SK-N-SH treated with all-trans-retinoic acid at 6 μM for 48 hours (cell line): ENCODE measurements around the gene ALDH8A1.

ENCODE experiments used
- BACH2 ChIP-seq: fragments of 250-450 bp; sonication (Bioruptor Pico); IDR thresholded peaks from 2 replicates; pipeline ENCODE4 v1.9.0; 2021; ENCODE audit warnings: mild to moderate bottlenecking, borderline replicate concordance
- CREB5 ChIP-seq: fragments of 250-450 bp; sonication (Bioruptor Pico); IDR thresholded peaks from 2 replicates; pipeline ENCODE4 v1.5.1; 2020; ENCODE audit warnings: low read depth, mild to moderate bottlenecking, moderate library complexity
- ESRRG ChIP-seq: fragments of 250-450 bp; sonication (Bioruptor Pico); IDR thresholded peaks from 2 replicates; pipeline ENCODE4 v1.6.1; 2021; ENCODE audit warnings: mild to moderate bottlenecking
- GLIS3 ChIP-seq: fragments of 250-450 bp; sonication (Bioruptor Pico); IDR thresholded peaks from 2 replicates; pipeline ENCODE4 v1.5.0; 2020; ENCODE audit warnings: mild to moderate bottlenecking, moderate library complexity
- POU6F1 ChIP-seq: fragments of 250-450 bp; sonication (Bioruptor Pico); IDR thresholded peaks from 2 replicates; pipeline ENCODE4 v1.8.0; 2021; ENCODE audit warnings: low read depth, mild to moderate bottlenecking, moderate library complexity, borderline replicate concordance
- PPARA ChIP-seq: fragments of 250-450 bp; sonication (Bioruptor Pico); IDR thresholded peaks from 2 replicates; pipeline ENCODE4 v1.5.0; 2020; ENCODE audit warnings: mild to moderate bottlenecking, borderline replicate concordance
- RARB ChIP-seq: fragments of 250-450 bp; sonication (Bioruptor Pico); IDR thresholded peaks from 2 replicates; pipeline ENCODE4 v1.8.0; 2021; ENCODE audit warnings: mild to moderate bottlenecking, moderate library complexity
- ZNF70 ChIP-seq: fragments of 450-650 bp; formaldehyde crosslinking; IDR thresholded peaks from 2 replicates; pipeline ENCODE4 v1.5.0; 2020; ENCODE audit warnings: mild to moderate bottlenecking, moderate library complexity

GRCh38 chr6:134870677-134871498 is 79.0 kb downstream of the ALDH8A1 start:
- TF ChIP-seq CREB5 (no peak), ZNF70 (CRISPR knock-in tag) (no peak), ESRRG (no peak), BACH2 (CRISPR knock-in tag) (no peak), PPARA (CRISPR knock-in tag) (no peak), POU6F1 (CRISPR knock-in tag) (no peak), GLIS3 (CRISPR knock-in tag) (no peak), RARB (CRISPR knock-in tag) (no peak)
